ENCODE results near the gene SIDT1.

The SIDT1 gene

GRCh38 chr3:113597596-113598354 is 65.4 kb downstream of the SIDT1 start:
- DNase-seq (ENCODE audit: low read depth) = no peak
- no peak overlapping the region for H3K4me3 ChIP-seq (ENCODE audit: control insufficient read depth, low read depth, low read length)
- TF ChIP-seq CTCF (conservative IDR thresholded peaks at IDR 0.05; ENCODE audit: control insufficient read depth, insufficient read depth, low read depth, low read length) = no peak

- TF ChIP-seq CTCF (conservative IDR thresholded peaks at IDR 0.05; ENCODE audit: control insufficient read depth, insufficient read depth, low read depth, low read length) = no peak
- H3K4me3 ChIP-seq (ENCODE audit: control insufficient read depth, low read depth, low read length) = no peak overlapping the region
- DNase-seq (ENCODE audit: low read depth) = no peak
These were observed 68.2 kb downstream of the SIDT1 start for GRCh38 chr3:113600418-113601182.

- TF ChIP-seq CTCF (conservative IDR thresholded peaks at IDR 0.05; ENCODE audit: control insufficient read depth, insufficient read depth, low read depth, low read length) = no peak
- no peak overlapping the region for H3K4me3 ChIP-seq (ENCODE audit: control insufficient read depth, low read depth, low read length)
- no peak for DNase-seq (ENCODE audit: low read depth)
These were observed 68.9 kb downstream of the SIDT1 start for GRCh38 chr3:113601240-113601639.

GRCh38 chr3:113602256-113602655 is 69.9 kb downstream of the SIDT1 start:
- no peak for DNase-seq (ENCODE audit: low read depth)
- no peak for TF ChIP-seq CTCF (conservative IDR thresholded peaks at IDR 0.05; ENCODE audit: control insufficient read depth, insufficient read depth, low read depth, low read length)
- H3K4me3 ChIP-seq (ENCODE audit: control insufficient read depth, low read depth, low read length) = no peak overlapping the region

- TF ChIP-seq CTCF (conservative IDR thresholded peaks at IDR 0.05; ENCODE audit: control insufficient read depth, insufficient read depth, low read depth, low read length) = no peak
- H3K4me3 ChIP-seq (ENCODE audit: control insufficient read depth, low read depth, low read length) = no peak overlapping the region
- DNase-seq (ENCODE audit: low read depth) = no peak
These were observed 70.5 kb downstream of the SIDT1 start for GRCh38 chr3:113602836-113603235.

GRCh38 chr3:113606539-113607218 is 74.3 kb downstream of the SIDT1 start:
- no peak for TF ChIP-seq CTCF (conservative IDR thresholded peaks at IDR 0.05; ENCODE audit: control insufficient read depth, insufficient read depth, low read depth, low read length)
- DNase-seq (ENCODE audit: low read depth) = no peak
- H3K4me3 ChIP-seq (ENCODE audit: control insufficient read depth, low read depth, low read length) = no peak overlapping the region

Data from fibroblast of mammary gland (primary cell).